ENCODE measurements around the gene ALOX5AP. TPM values are rescaled to one million over a fixed set of nuclear protein-coding genes. Genes with fewer than 3 reads are reported as not detected.

Gene ALOX5AP
- polyA plus RNA-seq, 1 experiment, result 0.11 TPM

GRCh38 chr13:30718661-30719524, 16.4 kb upstream of the ALOX5AP start:
- ChIA-PET POLR2A (interaction anchor here (0.8 kb wide), 1 partner anchor 28 kb away, joined by 3 read pairs; no protein-coding TSS in a partner anchor), CTCF (interaction anchor here (0.7 to 2.0 kb wide), 4 partner anchors 11 to 84 kb away, joined by 3 to 6 read pairs (median 4); no protein-coding TSS in a partner anchor)
- no peaks in the 10 kb centered on the region for H3K27me3 ChIP-seq (ENCODE audit: control insufficient read depth, insufficient read depth, low read length)
- no peak overlapping the region for H3K4me3 ChIP-seq (ENCODE audit: low read depth, low read length)
- TF ChIP-seq, protein P1, sequence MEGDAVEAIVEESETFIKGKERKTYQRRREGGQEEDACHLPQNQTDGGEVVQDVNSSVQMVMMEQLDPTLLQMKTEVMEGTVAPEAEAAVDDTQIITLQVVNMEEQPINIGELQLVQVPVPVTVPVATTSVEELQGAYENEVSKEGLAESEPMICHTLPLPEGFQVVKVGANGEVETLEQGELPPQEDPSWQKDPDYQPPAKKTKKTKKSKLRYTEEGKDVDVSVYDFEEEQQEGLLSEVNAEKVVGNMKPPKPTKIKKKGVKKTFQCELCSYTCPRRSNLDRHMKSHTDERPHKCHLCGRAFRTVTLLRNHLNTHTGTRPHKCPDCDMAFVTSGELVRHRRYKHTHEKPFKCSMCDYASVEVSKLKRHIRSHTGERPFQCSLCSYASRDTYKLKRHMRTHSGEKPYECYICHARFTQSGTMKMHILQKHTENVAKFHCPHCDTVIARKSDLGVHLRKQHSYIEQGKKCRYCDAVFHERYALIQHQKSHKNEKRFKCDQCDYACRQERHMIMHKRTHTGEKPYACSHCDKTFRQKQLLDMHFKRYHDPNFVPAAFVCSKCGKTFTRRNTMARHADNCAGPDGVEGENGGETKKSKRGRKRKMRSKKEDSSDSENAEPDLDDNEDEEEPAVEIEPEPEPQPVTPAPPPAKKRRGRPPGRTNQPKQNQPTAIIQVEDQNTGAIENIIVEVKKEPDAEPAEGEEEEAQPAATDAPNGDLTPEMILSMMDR (IDR thresholded peaks at IDR 0.05; ENCODE audit: insufficient read depth, low read depth, low read length), result no peak
- H3K36me3 ChIP-seq (ENCODE audit: control insufficient read depth, insufficient read depth, low read length), result no peaks in the 10 kb centered on the region
- peak; percentile 75 for DNase-seq (ENCODE audit: low read depth)

GRCh38 chr13:30719525-30719914, 15.8 kb upstream of the ALOX5AP start:
- Histone ChIP-seq H3K36me3 (ENCODE audit: control insufficient read depth, insufficient read depth, low read length) (no peaks in the 10 kb centered on the region), H3K27me3 (ENCODE audit: control insufficient read depth, insufficient read depth, low read length) (no peaks in the 10 kb centered on the region), H3K4me3 (ENCODE audit: low read depth, low read length) (no peak overlapping the region)
- ChIA-PET CTCF (interaction anchor here (1.1 kb wide), 1 partner anchor 19 kb away, joined by 3 read pairs; no protein-coding TSS in a partner anchor), POLR2A (interaction anchor here (0.8 kb wide), 1 partner anchor 29 kb away, joined by 3 read pairs; no protein-coding TSS in a partner anchor)
- DNase-seq (ENCODE audit: low read depth), result no peak
- TF ChIP-seq, protein P1 (IDR thresholded peaks at IDR 0.05; ENCODE audit: insufficient read depth, low read depth, low read length), result no peak

GRCh38 chr13:30720172-30720869, 15.0 kb upstream of the ALOX5AP start:
- POLR2A ChIA-PET, result no interaction called here
- no peaks in the 10 kb centered on the region for H3K27me3 ChIP-seq (ENCODE audit: control insufficient read depth, insufficient read depth, low read length)
- CTCF ChIA-PET, result no interaction called here

DNA sequence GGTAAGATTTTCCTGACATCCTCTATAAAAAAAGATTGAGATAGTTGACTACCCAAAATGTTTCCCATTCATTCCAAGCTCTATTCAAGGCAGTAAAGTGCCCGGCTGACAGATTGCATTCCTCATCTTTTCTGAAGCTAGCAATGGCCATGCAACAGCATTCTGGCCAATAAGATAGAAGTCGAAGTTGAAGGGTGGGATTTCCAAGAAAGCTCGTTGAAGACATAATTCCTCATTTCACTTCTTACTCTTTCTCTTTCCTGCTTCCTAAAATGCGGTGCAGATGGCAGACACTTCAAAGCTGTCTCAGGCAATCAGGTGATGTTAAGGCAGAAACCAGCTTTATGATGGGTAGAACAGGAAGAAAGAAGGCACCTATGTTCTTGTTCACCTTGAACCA, 13.4 kb upstream of the ALOX5AP start:
- TF ChIP-seq, protein P1 (IDR thresholded peaks at IDR 0.05; ENCODE audit: insufficient read depth, low read depth, low read length), result no peak
- no peak for DNase-seq (ENCODE audit: low read depth)
- no peaks in the 10 kb centered on the region for H3K27me3 ChIP-seq (ENCODE audit: control insufficient read depth, insufficient read depth, low read length)
- ChIA-PET POLR2A (no interaction called here), CTCF (interaction anchor here (0.6 to 1.1 kb wide), 2 partner anchors 12 to 34 kb away, joined by 3 read pairs; no protein-coding TSS in a partner anchor)
- no peaks in the 10 kb centered on the region for H3K36me3 ChIP-seq (ENCODE audit: control insufficient read depth, insufficient read depth, low read length)
- H3K4me3 ChIP-seq (ENCODE audit: low read depth, low read length), result no peak overlapping the region

More at GRCh38 chr13:30720172-30720869, 15.0 kb upstream of the ALOX5AP start:
- no peak overlapping the region for H3K4me3 ChIP-seq (ENCODE audit: low read depth, low read length)
- TF ChIP-seq, protein P1 (IDR thresholded peaks at IDR 0.05; ENCODE audit: insufficient read depth, low read depth, low read length), result no peak
- H3K36me3 ChIP-seq (ENCODE audit: control insufficient read depth, insufficient read depth, low read length), result no peaks in the 10 kb centered on the region
- no peak for DNase-seq (ENCODE audit: low read depth)

DNA sequence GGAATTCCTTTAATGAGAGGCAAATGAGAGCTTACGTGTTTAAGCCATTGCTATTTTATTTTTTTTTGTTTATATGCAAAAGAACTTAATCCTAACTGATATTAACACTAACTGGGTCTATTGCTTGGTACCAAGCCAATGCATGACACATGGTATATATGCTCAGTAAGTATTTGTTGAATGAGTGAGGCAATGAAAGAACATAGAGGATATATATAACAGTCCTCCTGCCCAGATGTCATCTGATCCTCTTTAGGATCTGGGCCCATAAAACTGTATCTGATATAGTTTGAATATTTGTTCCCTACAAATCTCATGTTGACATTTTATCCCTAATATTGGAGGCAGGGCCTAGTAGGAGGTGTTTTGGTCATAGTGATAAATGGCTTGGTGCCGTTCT, 13.0 kb upstream of the ALOX5AP start:
- H3K4me3 ChIP-seq (ENCODE audit: low read depth, low read length), result no peak overlapping the region
- POLR2A ChIA-PET, result no interaction called here
- TF ChIP-seq, protein P1 (IDR thresholded peaks at IDR 0.05; ENCODE audit: insufficient read depth, low read depth, low read length), result no peak
- CTCF ChIA-PET, result interaction anchor here (0.6 to 1.1 kb wide), 2 partner anchors 12 to 35 kb away, joined by 3 read pairs; no protein-coding TSS in a partner anchor
- no peak for DNase-seq (ENCODE audit: low read depth)
- H3K27me3 ChIP-seq (ENCODE audit: control insufficient read depth, insufficient read depth, low read length), result no peaks in the 10 kb centered on the region
- H3K36me3 ChIP-seq (ENCODE audit: control insufficient read depth, insufficient read depth, low read length), result no peaks in the 10 kb centered on the region
